K562 (cell line): Measurements from ENCODE around the gene MBD4. TPM values are rescaled to one million over a fixed set of nuclear protein-coding genes. Genes with fewer than 3 reads are reported as not detected.
"Not testable (repeated sequence)": the region's sequence is repeated elsewhere in the genome, so short reads cannot be mapped to it uniquely, and the experiment has no call there.

Source experiments
- ATAC-seq: fragments of 200-7000 bp; cut with Tn5 transposase; 3 replicates; pipeline ENCODE4 v1.9.1; 2020; ENCODE audit warnings: moderate library complexity
- BruUV-seq: library from RNA; stranded (reverse); fragments of 400-500 nt; replicated peaks from 2 replicates; lab custom pipeline; 2021; lab: Mats Ljungman, UMichigan
- CTCF ChIA-PET: fragments of 300-600 bp; formaldehyde crosslinking; extraction: SDS; loops from one replicate; lab custom pipeline; 2021; ENCODE audit warnings: low intra/inter-chr PET ratio; lab: Yijun Ruan, JAX
- POLR2A ChIA-PET: fragments of 300-600, 350-650 bp; sonication (Branson Sonifier 250); formaldehyde crosslinking; extraction: SDS; loops from one replicate; lab custom pipeline; 2021; ENCODE audit warnings: antibody characterized with exemption, inconsistent platforms; lab: Yijun Ruan, JAX
- DNase-seq, 4 experiments: peaks; one replicate each; pipeline versions ENCODE4 v3.0.0 to v3.0.0-alpha.2; 2011 to 2018; ENCODE audit warnings: low spot score in 3 of 4, mixed read lengths in 3 of 4; ENCODE audit errors: extremely low read depth in 1 of 4
- FAIRE-seq: peaks from 2 replicates; lab custom pipeline; 2011; peaks lifted over from hg19 to GRCh38; lab: Jason Lieb, UNC
- H2AFZ ChIP-seq: 2 replicates; pipeline ENCODE4 v1.6.0; 2011; ENCODE audit warnings: low read depth, low read length, control low read depth, inconsistent platforms
- H3K27ac ChIP-seq: fragments of 200-600 bp; 3 replicates; pipeline ENCODE4 v1.8.0; 2011; ENCODE audit warnings: low read depth, mild to moderate bottlenecking, control low read depth, inconsistent platforms, low read length, moderate library complexity, mixed read lengths; ENCODE audit errors: extremely low read depth
- H3K27me3 ChIP-seq, 2 experiments: fragments of 300-600 bp in 1 of 2; 2 replicates in 1 of 2; 3 replicates in 1 of 2; pipeline versions ENCODE4 v1.6.0 to v1.8.0; 2011; ENCODE audit warnings: inconsistent platforms in 2 of 2, low read length in 2 of 2, mild to moderate bottlenecking in 1 of 2, mixed read lengths in 1 of 2, moderate library complexity in 1 of 2; ENCODE audit not compliant: control insufficient read depth in 2 of 2, insufficient read depth in 2 of 2
- H3K36me3 ChIP-seq: fragments of 300-600 bp; 3 replicates; pipeline ENCODE4 v1.8.0; 2011; ENCODE audit warnings: mild to moderate bottlenecking, low read length, inconsistent platforms; ENCODE audit not compliant: control insufficient read depth, insufficient read depth
- H3K4me1 ChIP-seq, 2 experiments: fragments of 200-600 bp in 1 of 2; replicated peaks in 1 of 2; 2 replicates in 1 of 2; 3 replicates in 1 of 2; pipeline versions ENCODE4 v1.5.1 to v1.8.0; 2011; ENCODE audit warnings: inconsistent platforms in 2 of 2, low read length in 2 of 2, mild to moderate bottlenecking in 1 of 2, mixed read lengths in 1 of 2, moderate library complexity in 1 of 2; ENCODE audit not compliant: control insufficient read depth in 2 of 2, insufficient read depth in 2 of 2
- H3K4me2 ChIP-seq: 2 replicates; pipeline ENCODE4 v1.6.1; 2011; ENCODE audit warnings: low read length, control low read depth, inconsistent platforms, mixed read lengths; ENCODE audit not compliant: insufficient read depth
- H3K4me3 ChIP-seq: fragments of 200-600 bp; sonication (generic), shearing (Covaris generic); 2 replicates; pipeline ENCODE4 v1.5.1; 2016; ENCODE audit warnings: control low read depth, inconsistent platforms
- H3K79me2 ChIP-seq: fragments of 200-600 bp; 3 replicates; pipeline ENCODE4 v1.8.0; 2011; ENCODE audit warnings: low read length, inconsistent platforms; ENCODE audit not compliant: control insufficient read depth, insufficient read depth
- H3K9ac ChIP-seq, 2 experiments: 2 replicates each; pipeline versions ENCODE4 v1.6.0 to v1.6.1; 2011; ENCODE audit warnings: low read depth in 2 of 2, low read length in 2 of 2, control low read depth in 1 of 2, inconsistent platforms in 1 of 2, mild to moderate bottlenecking in 1 of 2, mixed read lengths in 1 of 2; ENCODE audit not compliant: insufficient read depth in 1 of 2
- H3K9me1 ChIP-seq: one replicate; pipeline ENCODE4 v1.6.0; 2011; ENCODE audit warnings: inconsistent platforms, mild to moderate bottlenecking, low read length, moderate library complexity; ENCODE audit not compliant: control insufficient read depth, insufficient read depth
- H3K9me3 ChIP-seq: replicated peaks from 2 replicates; pipeline ENCODE4 v1.5.1; 2011; ENCODE audit warnings: low read depth, low read length, inconsistent platforms; ENCODE audit not compliant: control insufficient read depth, insufficient read depth
- H4K20me1 ChIP-seq: replicated peaks from 2 replicates; pipeline ENCODE4 v1.6.1; 2011; ENCODE audit warnings: low read length, inconsistent platforms, mixed read lengths; ENCODE audit not compliant: control insufficient read depth, insufficient read depth
- CHD2 ChIP-seq: IDR thresholded peaks from 2 replicates; pipeline ENCODE4 v1.6.1; 2011; ENCODE audit warnings: low read depth, low read length
- HNRNPK ChIP-seq: fragments of 200-400 bp; formaldehyde crosslinking; IDR thresholded peaks from one replicate; pipeline ENCODE4 v1.6.1; 2018; ENCODE audit warnings: mild to moderate bottlenecking, low read depth, low read length; ENCODE audit not compliant: poor library complexity, severe bottlenecking
- PRDM10 ChIP-seq: fragments of 450-650 bp; IDR thresholded peaks from 2 replicates; pipeline ENCODE4 v1.6.1; 2018; ENCODE audit not compliant: partially characterized antibody
- RAD51 ChIP-seq: fragments of 450-650 bp; IDR thresholded peaks from 2 replicates; pipeline ENCODE4 v1.7.1; 2016; ENCODE audit warnings: low read depth, mild to moderate bottlenecking, borderline replicate concordance
- RBBP5 ChIP-seq: fragments of 200-600 bp; sonication (generic); IDR thresholded peaks from 2 replicates; pipeline ENCODE4 v1.6.1; 2012; ENCODE audit warnings: borderline replicate concordance, mild to moderate bottlenecking, low read length, control low read depth, inconsistent platforms; ENCODE audit not compliant: insufficient read depth, poor library complexity, severe bottlenecking
- TCF3 ChIP-seq: sonication (generic); formaldehyde crosslinking; IDR thresholded peaks from 2 replicates; pipeline ENCODE4 v1.4.0; 2020; ENCODE audit warnings: mild to moderate bottlenecking, missing genetic modification reagents
- TFAP4 ChIP-seq: sonication (generic); formaldehyde crosslinking; IDR thresholded peaks from 2 replicates; pipeline ENCODE4 v1.8.0; 2022; ENCODE audit warnings: missing genetic modification reagents, mild to moderate bottlenecking, moderate library complexity, borderline replicate concordance
- TFE3 ChIP-seq: fragments of 450-650 bp; formaldehyde crosslinking; IDR thresholded peaks from 2 replicates; pipeline ENCODE4 v1.4.0; 2020; ENCODE audit warnings: mild to moderate bottlenecking, mixed read lengths
- THRAP3 ChIP-seq: fragments of 450-650 bp; IDR thresholded peaks from 2 replicates; pipeline ENCODE4 v1.6.1; 2016; ENCODE audit warnings: mild to moderate bottlenecking, inconsistent platforms, borderline replicate concordance
- ZNF57 ChIP-seq: fragments of 450-650 bp; formaldehyde crosslinking; IDR thresholded peaks from 2 replicates; pipeline ENCODE4 v1.4.0; 2020; ENCODE audit warnings: mild to moderate bottlenecking, moderate library complexity
- WGBS: fragments of 100-300 bp; shearing (Covaris generic); methylation state at CpG from one replicate; pipeline ENCODE4 v1.1.6; 2016; ENCODE audit warnings: low coverage, mixed read lengths; ENCODE audit not compliant: insufficient coverage; ENCODE audit errors: missing lambda C conversion rate; 5-methylcytosine and 5-hydroxymethylcytosine counted together
- in situ Hi-C: fragments of 300-500 bp; cut with MboI; formaldehyde crosslinking; loops from 4 replicates; pipeline ENCODE4 v1.15.0; 2018; ENCODE audit warnings: inconsistent platforms, mixed read lengths
- intact Hi-C: fragments of 100-400 bp; cut with micrococcal nuclease; formaldehyde crosslinking; loops from 2 replicates; pipeline ENCODE4 v1.14.2; 2022
- polyA plus RNA-seq, 8 experiments: library from polyadenylated mRNA; depleted of rRNA in 4 of 8; stranded (reverse) in 5 of 8; unstranded in 3 of 8; fragments of >200 nt; fragmentation: Nextera tagmentation in 2 of 8; fragmentation: Illumina TruSeq in 1 of 8; extraction: Ambion mirVana in 2 of 8; extraction: Trizol in 1 of 8; gene quantifications; 2 replicates each; pipeline versions ENCODE4 v1.2.1 to v1.2.3, GENCODE V29; 2011 to 2014; ENCODE audit warnings: inconsistent platforms in 1 of 8, missing spikeins in 1 of 8
- total RNA-seq, 7 experiments: library from RNA; depleted of rRNA in 6 of 7; stranded (reverse); fragments of >200 nt in 6 of 7; fragmentation: Illumina TruSeq in 2 of 7; extraction: Trizol in 2 of 7; gene quantifications; 2 replicates each; pipeline versions ENCODE4 v1.2.1 to v1.2.3, GENCODE V29; 2011 to 2021; ENCODE audit warnings: low replicate concordance in 1 of 7
- TF ChIP-seq, protein P1 (sequence below), 2 experiments: fragments of 450-650 bp; conservative IDR thresholded peaks; 2 replicates each; pipeline ENCODE4 v1.6.1; 2017; ENCODE audit warnings: mild to moderate bottlenecking in 2 of 2, moderate library complexity in 2 of 2

MBD4 gene
- total and polyA plus RNA-seq, 9 of the 15 experiments (the other 6 are each of a cell fraction or from before 2014, with no cell fraction given), result 13.3 to 63.9 (median 39.0) TPM

- TF ChIP-seq PRDM10 (no peak), RBBP5 (no peak), HNRNPK (no peak), THRAP3 (no peak), ZNF57 (CRISPR knock-in tag) (no peak)
Observed at GRCh38 chr3:129386984-129387383, 52.8 kb downstream of the MBD4 start (continued).

DNA sequence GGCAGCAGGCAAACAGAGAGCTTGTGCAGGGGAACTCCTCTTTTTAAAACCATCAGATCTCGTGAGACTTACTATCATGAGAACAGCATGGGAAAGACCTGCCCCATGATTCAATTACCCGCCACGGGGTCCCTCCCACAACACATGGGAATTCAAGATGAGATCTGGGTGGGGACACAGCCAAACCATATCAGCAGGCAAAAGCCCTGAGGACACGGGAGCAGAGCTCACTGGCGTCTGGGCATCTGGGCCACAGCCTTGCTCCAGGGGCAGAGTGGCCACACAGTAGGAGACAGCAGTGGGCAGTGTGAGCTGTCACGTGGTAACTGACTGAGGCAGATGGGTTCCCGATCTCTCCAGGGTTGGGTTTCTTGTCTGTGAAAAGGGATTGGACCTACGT lies 54.2 kb downstream of the MBD4 start:
- intact Hi-C loops, result loop anchor here (10.0 kb wide), 1 partner anchor 219 kb away; the partner anchor contains the start of gene PLXND1
- TF ChIP-seq TFE3 (CRISPR knock-in tag), result peak; percentile 31; the same call in 1 of the 2 replicates
- TF ChIP-seq TCF3 (CRISPR knock-in tag), result peak; percentile 10; the same call in 1 of the 2 replicates
- TF ChIP-seq, protein P1, sequence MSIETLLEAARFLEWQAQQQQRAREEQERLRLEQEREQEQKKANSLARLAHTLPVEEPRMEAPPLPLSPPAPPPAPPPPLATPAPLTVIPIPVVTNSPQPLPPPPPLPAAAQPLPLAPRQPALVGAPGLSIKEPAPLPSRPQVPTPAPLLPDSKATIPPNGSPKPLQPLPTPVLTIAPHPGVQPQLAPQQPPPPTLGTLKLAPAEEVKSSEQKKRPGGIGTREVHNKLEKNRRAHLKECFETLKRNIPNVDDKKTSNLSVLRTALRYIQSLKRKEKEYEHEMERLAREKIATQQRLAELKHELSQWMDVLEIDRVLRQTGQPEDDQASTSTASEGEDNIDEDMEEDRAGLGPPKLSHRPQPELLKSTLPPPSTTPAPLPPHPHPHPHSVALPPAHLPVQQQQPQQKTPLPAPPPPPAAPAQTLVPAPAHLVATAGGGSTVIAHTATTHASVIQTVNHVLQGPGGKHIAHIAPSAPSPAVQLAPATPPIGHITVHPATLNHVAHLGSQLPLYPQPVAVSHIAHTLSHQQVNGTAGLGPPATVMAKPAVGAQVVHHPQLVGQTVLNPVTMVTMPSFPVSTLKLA (conservative IDR thresholded peaks at IDR 0.05), result peak; percentile 33 to 36; a peak in 1 of 4 replicates
- peak; percentile 76 for TF ChIP-seq CHD2
- TF ChIP-seq RAD51, result peak; percentile 46; the same call in 1 of the 2 replicates
- TF ChIP-seq TFAP4 (CRISPR knock-in tag), result peak; percentile 49; the same call in 1 of the 2 replicates

More for the DNA sequence above, 54.2 kb downstream of the MBD4 start:
- FAIRE-seq, H4K20me1 ChIP-seq, H3K79me2 ChIP-seq, H3K4me1 ChIP-seq, H3K4me3 ChIP-seq, H3K27me3 ChIP-seq, H3K9me3 ChIP-seq, H3K27ac ChIP-seq, BruUV-seq, H2AFZ ChIP-seq, H3K9me1 ChIP-seq, CTCF ChIA-PET: not testable (repeated sequence)
- Histone ChIP-seq H3K9ac (peak overlapping the region in 1 of 2 experiments; percentile 41; a peak in 2 of 4 replicates), H3K4me2 (peak overlapping the region; percentile 43; the same call in 1 of the 2 replicates), H3K36me3 (peaks cover 29% of the 10 kb centered on the region; the same call in 1 of the 3 replicates)
- in situ Hi-C loops, result loop anchor here (25.0 kb wide), 1 partner anchor 427 kb away; no protein-coding TSS in a partner anchor
- ATAC-seq (peak; percentile 59), DNase-seq (peak in 2 of 4 experiments; percentile 12 to 44)
- POLR2A ChIA-PET, result interaction anchor here (0.6 to 1.4 kb wide), 2 partner anchors 70 to 1196 kb away, joined by 3 read pairs; a partner anchor contains a TSS
- WGBS, result 2% methylated on average over 6 of the region's 8 CpGs
